GM18505 (cell line): ENCODE results near the gene POP4.

Experiments
- ATAC-seq: cut with Tn5 transposase; IDR thresholded peaks from one replicate; pipeline ENCODE4 v1.9.1; 2021; ENCODE audit not compliant: unreplicated experiment
- POLR2A ChIP-seq: IDR thresholded peaks from 4 replicates; pipeline ENCODE4 v1.6.1; 2011; ENCODE audit warnings: borderline replicate concordance; ENCODE audit not compliant: insufficient read depth, insufficient read length; ENCODE audit errors: extremely low read depth

Gene POP4

DNA sequence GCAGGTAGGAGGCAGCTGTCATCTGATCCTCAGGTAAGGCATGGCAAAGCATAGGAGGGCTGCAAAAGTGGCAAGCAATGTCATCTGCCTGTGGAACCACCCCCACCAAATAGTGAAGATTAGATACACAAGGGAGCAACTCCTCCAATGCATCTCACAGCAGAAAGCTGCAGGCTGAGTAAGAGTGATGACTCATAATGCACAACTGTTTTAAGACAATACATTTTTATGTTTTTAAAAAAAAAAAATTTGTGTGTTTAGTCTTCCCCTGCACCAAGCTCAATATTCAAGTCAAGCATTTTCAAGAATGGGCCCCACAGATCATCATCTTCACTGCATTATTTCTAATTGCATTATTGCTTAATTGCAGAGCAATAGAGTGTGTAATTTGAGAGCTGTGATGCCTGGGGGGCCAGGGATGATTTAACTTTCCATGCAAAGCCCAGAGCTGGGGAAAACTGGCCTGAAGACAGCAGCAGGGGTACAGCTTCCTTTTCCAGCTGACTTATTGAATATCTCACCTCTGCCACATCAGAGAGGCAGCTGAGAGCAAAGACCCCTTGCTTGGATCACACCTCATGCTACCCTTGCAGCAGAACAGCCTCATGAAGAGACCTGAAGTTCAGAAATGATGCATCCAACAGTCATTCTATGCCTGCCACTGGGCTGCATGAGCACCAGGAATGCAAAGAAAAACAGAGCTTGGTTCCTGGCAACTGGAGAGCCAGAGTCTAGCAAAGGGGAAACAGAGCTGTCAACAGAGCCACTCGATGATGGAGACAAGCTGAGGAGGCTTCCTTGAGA, 22.7 kb upstream of the POP4 start:
- TF ChIP-seq POLR2A: no peak
- ATAC-seq: no peak

- ATAC-seq: no peak
- no peak for TF ChIP-seq POLR2A
Measured at GRCh38 chr19:29586401-29586800, 19.7 kb upstream of the POP4 start.

- no peak for ATAC-seq
- no peak for TF ChIP-seq POLR2A
Measured at GRCh38 chr19:29587059-29587458, 19.0 kb upstream of the POP4 start.

DNA sequence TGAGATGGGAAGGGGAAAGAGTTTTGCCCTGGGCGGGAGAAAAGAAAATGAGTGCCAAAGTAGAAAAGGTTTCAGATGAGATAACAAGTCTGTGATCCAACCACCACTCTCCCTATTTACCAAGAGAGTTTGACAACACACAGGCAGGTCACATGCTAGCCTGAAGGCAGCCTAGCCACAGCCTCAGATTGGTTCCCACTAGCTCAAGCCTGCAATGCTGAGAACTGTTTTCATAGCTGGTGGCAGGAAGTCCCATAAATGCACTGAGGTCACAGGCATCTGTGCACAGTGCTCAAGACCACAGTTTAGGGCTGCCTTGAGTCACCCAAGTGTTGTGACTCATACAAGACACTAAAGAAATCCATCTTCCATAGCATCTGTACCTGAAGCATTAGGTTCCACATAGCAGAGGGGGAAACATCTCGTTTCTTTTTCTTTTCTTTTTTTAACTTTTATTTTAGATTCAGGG, 18.5 kb upstream of the POP4 start:
- ATAC-seq: peak; percentile 88
- no peak for TF ChIP-seq POLR2A

- no peak for TF ChIP-seq POLR2A
- ATAC-seq: no peak
Measured at GRCh38 chr19:29588095-29588494, 18.0 kb upstream of the POP4 start.

DNA sequence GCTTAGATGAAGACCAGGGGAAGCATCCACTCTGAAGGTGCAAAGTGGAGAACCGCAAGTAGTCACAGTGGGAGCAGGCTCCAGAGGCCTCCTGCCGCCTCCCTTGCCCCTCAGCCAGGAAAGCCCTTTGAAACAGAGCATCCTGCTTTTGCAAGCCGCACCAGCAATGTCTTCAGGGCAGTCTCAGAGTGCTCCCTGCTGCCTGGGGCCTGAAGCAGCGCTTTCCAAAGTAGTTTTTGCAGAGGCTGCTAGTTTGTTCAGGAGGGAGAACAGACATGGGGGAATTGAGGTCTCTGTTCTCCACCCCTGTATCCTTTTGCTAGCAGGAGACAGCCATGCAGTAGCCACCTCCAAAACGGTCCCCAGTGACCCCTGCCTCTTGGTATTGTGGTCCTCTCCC, 15.8 kb upstream of the POP4 start:
- TF ChIP-seq POLR2A: no peak
- ATAC-seq: no peak

DNA sequence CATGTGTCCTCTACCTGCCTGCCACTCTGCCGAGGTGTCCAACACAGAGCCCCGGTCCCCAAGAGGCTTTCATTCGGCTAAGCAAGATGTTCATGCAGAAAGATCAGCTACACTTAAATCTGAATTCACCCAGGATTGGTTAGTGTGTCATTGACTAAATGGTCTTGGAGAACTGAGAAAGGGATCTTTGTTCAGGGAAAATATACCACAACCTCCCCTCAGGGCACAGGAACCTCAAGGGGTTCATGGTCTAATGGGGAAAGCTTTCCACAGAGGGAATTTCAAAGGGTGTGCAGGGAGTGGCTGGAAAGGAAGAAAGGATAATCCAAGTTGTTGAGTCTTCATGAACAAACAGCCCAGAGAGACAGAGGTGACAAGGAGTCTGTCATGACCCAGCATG, 14.4 kb upstream of the POP4 start:
- no peak for ATAC-seq
- no peak for TF ChIP-seq POLR2A

GRCh38 chr19:29593869-29594268, 12.2 kb upstream of the POP4 start:
- no peak for ATAC-seq
- TF ChIP-seq POLR2A: no peak

DNA sequence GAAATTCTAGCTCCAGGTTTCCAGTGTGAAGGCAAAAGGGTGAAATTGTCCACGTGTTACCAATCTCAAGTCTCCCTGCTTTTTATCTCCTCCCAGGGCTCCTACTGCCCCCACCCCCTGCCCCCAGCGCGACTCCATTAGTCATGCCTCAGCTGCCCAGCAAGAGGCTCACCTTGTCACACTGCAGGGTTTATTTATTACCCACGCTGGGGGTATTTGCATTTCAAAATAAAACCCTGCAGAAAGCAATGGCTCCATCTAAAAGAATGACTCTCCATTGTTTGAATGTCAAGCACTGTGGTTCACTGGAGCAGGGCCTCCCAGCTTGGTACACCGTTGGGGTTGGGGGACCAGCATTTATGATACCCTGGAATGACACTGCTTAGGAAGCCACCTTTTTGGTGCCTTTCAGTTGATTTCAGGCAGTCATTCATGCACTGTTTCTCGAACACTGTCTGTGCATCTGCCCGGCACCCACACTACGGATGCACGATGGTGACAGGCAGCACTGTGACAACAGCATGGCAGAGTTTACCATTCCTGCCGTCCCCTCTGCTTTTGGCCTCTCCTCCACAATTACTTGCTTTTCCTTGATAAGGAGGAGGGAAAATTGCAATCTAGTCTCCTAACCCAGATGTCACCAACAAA, 9.9 kb upstream of the POP4 start:
- no peak for TF ChIP-seq POLR2A
- no peak for ATAC-seq

DNA sequence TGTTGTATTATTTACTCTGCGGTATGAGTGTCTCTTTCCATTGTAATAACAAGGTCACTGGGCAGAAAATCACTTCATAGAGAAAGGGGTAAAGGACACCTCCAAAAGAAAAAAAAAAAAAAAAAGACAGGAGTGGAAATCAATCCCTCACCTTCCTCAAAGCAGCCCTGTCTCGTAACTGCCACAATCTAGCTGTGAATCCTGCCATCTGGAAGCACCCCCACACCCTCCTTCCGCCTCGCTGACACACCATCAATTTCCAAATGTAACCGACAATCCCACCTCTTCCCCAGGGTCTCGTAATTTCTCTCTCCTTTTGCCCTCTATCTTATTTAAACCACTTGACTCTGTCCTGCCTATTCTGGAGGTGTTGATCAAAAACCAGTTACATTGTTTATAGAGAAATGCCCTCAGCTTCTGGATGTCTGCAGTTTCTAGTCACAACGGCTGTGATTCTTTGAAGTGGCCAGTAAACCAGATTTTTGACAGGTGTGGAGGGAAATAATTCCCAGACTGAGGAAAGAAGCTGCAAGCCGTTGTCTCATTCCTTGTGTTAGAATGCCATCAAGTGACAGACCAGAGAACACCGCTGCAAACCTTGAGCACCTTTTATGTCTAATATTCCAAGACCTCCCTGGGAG, 9.1 kb upstream of the POP4 start:
- TF ChIP-seq POLR2A: no peak
- ATAC-seq: no peak

- no peak for ATAC-seq
Measured at GRCh38 chr19:29598036-29598435, 8.0 kb upstream of the POP4 start.

GRCh38 chr19:29598496-29598895, 7.6 kb upstream of the POP4 start:
- no peak for TF ChIP-seq POLR2A

More at GRCh38 chr19:29598036-29598435, 8.0 kb upstream of the POP4 start:
- TF ChIP-seq POLR2A: no peak

GRCh38 chr19:29603308-29603707, 2.8 kb upstream of the POP4 start:
- ATAC-seq: no peak
- no peak for TF ChIP-seq POLR2A

More at GRCh38 chr19:29598496-29598895, 7.6 kb upstream of the POP4 start:
- ATAC-seq: no peak

DNA sequence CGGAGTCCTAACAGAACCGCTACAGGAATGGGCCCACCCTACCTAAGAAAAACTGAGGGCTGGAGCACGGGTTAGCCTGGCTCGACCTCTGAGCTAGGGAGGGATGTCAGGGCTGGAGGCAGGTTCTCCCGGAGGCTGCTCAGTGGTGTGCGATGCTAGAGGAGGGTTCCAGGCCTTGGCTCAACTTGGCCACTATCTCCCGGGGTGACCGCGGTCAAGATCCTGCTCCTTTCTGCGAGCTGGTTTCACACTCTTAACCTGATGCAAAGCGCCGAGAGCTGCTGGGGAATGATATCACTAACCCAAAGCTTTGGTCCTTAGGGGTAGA, 301 bp downstream of the POP4 start:
- TF ChIP-seq POLR2A: no peak
- no peak for ATAC-seq
